Measurements from ENCODE around the gene ITSN1. TPM values are rescaled to one million over a fixed set of nuclear protein-coding genes. Genes with fewer than 3 reads are reported as not detected.

Gene ITSN1
- total and polyA plus RNA-seq, 12 donors = 20.0 to 60.5 (median 36.7) TPM

DNA sequence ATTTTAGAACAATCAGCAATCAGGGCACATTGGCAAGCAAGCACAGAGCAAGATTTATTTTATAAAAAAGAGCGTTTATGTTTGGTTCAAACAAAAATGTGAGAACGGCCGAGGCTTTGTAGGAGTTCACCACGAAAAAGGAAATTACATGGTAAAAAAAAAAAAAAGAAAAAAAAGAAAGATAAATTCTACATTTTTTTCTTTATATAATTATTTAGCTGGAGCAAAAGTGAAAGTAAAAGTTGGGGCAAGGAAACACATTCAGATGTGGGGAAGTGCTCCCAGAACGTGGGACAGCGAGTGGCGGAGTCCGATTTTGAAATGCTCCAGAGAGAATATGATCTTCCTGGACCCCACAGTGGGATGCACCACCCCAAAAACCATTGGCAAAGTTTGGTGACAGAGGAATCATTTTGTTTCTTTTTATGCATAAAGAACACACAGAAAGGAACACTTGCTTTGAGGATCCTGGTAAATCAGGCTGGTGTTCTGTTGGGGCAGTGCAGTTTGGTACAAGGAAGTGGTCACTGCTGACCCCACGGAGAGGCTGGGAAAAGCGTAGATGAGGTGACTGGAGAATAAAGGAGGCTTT lies 289.6 kb downstream of the ITSN1 start:
- no peaks in the 10 kb centered on the region for H3K9me3 ChIP-seq (replicated peaks in 1 of 3)
- WGBS, 4 donors = 37 to 42% (median 39%) methylated on average over 10 of the region's 10 CpGs
- H3K4me1 ChIP-seq (replicated peaks in 1 of 2) = peaks cover 6 to 9% of the 10 kb centered on the region in 2 donors
- no peaks in the 10 kb centered on the region for H3K36me3 ChIP-seq (replicated peaks in 1 of 2)
- DNase-seq = peak in 1 of 7 donors; percentile 29
- intact Hi-C loops (cut with DNase I) = no loop called here
- peak overlapping the region in 3 of 5 donors; percentile 21 to 41 (median 39) for H3K27ac ChIP-seq
- TF ChIP-seq POLR2A (IDR thresholded peaks at IDR 0.05) = no peak
- TF ChIP-seq, protein P1, sequence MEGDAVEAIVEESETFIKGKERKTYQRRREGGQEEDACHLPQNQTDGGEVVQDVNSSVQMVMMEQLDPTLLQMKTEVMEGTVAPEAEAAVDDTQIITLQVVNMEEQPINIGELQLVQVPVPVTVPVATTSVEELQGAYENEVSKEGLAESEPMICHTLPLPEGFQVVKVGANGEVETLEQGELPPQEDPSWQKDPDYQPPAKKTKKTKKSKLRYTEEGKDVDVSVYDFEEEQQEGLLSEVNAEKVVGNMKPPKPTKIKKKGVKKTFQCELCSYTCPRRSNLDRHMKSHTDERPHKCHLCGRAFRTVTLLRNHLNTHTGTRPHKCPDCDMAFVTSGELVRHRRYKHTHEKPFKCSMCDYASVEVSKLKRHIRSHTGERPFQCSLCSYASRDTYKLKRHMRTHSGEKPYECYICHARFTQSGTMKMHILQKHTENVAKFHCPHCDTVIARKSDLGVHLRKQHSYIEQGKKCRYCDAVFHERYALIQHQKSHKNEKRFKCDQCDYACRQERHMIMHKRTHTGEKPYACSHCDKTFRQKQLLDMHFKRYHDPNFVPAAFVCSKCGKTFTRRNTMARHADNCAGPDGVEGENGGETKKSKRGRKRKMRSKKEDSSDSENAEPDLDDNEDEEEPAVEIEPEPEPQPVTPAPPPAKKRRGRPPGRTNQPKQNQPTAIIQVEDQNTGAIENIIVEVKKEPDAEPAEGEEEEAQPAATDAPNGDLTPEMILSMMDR (IDR thresholded peaks at IDR 0.05) = peak in 2 of 6 experiments; percentile 13 to 16
- no peaks in the 10 kb centered on the region for H3K27me3 ChIP-seq
- peak overlapping the region in 2 of 4 donors; percentile 20 to 22 for H3K4me3 ChIP-seq

DNA sequence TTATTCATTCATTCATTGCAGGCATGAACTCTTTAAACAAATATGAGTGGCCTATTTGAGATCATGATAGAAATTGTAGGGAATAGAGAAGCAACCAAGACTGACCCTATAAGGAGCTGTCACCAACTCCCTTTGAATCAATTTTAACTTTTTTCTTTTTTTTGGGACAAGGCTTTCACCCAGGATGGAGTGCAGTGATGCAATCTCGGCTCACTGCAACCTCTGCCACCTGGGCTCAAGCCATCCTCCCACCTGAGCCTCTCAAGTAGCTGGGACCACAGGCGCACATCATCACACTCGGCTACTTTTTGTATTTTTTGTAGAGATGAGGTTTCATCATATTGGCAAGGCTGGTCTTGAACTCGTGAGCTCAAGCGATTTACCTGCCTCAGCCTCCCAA lies 290.4 kb downstream of the ITSN1 start:
- peak overlapping the region in 1 of 5 donors; percentile 21 for H3K27ac ChIP-seq
- 88 to 95% (median 92%) methylated on average over 5 of the region's 5 CpGs for WGBS, 4 donors
- peak overlapping the region in 1 of 4 donors; percentile 20 for H3K4me3 ChIP-seq

GRCh38 chr21:33936301-33937038 lies 294.2 kb downstream of the ITSN1 start:
- H3K9me3 ChIP-seq (replicated peaks in 1 of 3) = no peaks in the 10 kb centered on the region
- H3K4me1 ChIP-seq (replicated peaks in 1 of 2) = peaks cover 6 to 9% of the 10 kb centered on the region in 2 donors
- no peaks in the 10 kb centered on the region for H3K36me3 ChIP-seq (replicated peaks in 1 of 2)
- TF ChIP-seq, protein P1 (IDR thresholded peaks at IDR 0.05) = no peak
- TF ChIP-seq POLR2A (IDR thresholded peaks at IDR 0.05) = no peak
- DNase-seq = peak in 1 of 7 donors; percentile 18
- intact Hi-C loops (cut with DNase I) = no loop called here
- no peak overlapping the region for H3K4me3 ChIP-seq
- H3K27ac ChIP-seq = no peak overlapping the region
- H3K27me3 ChIP-seq = no peaks in the 10 kb centered on the region
- 58 to 69% (median 64%) methylated on average over 4 of the region's 4 CpGs for WGBS, 4 donors

More for the DNA sequence above, 290.4 kb downstream of the ITSN1 start:
- H3K36me3 ChIP-seq (replicated peaks in 1 of 2) = no peaks in the 10 kb centered on the region
- H3K9me3 ChIP-seq (replicated peaks in 1 of 3) = no peaks in the 10 kb centered on the region
- TF ChIP-seq, protein P1 (IDR thresholded peaks at IDR 0.05) = no peak
- TF ChIP-seq POLR2A (IDR thresholded peaks at IDR 0.05) = no peak
- peaks cover 6 to 9% of the 10 kb centered on the region in 2 donors for H3K4me1 ChIP-seq (replicated peaks in 1 of 2)
- no peak for DNase-seq
- intact Hi-C loops (cut with DNase I) = no loop called here
- H3K27me3 ChIP-seq = no peaks in the 10 kb centered on the region

DNA sequence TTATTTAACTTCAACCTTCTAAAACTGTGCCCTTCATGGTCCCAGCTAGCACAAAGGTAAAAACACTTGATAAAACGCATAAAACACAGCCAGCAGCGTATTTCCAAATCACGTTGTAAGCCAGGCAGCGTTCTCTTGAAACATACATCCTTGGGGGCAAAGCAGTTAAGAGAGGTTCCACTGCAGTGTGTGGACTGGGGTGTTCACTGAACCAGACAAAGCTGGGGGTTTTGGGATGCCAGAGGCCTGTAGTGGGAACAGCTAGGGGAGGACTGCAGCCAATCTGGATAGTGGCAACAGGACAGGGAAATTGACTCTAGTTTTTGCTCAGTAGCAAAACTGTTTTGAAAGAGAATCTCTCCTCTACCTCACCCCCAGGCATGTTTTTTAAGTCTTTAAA lies 294.8 kb downstream of the ITSN1 start:
- Histone ChIP-seq H3K4me1 (replicated peaks in 1 of 2) (peaks cover 5 to 6% of the 10 kb centered on the region in 2 donors), H3K27ac (no peak overlapping the region), H3K27me3 (no peaks in the 10 kb centered on the region), H3K36me3 (replicated peaks in 1 of 2) (no peaks in the 10 kb centered on the region), H3K9me3 (replicated peaks in 1 of 3) (no peaks in the 10 kb centered on the region), H3K4me3 (no peak overlapping the region)
- TF ChIP-seq POLR2A (IDR thresholded peaks at IDR 0.05) = no peak
- TF ChIP-seq, protein P1 (IDR thresholded peaks at IDR 0.05) = no peak
- no peak for DNase-seq
- intact Hi-C loops (cut with DNase I) = no loop called here
- 86 to 98% (median 93%) methylated on average over 4 of the region's 4 CpGs for WGBS, 4 donors
